NOMO-1 treated with dmso at 0.1 percent for 144 hours (cell line): Measurements from ENCODE around the gene LRP3.

Experiments used
- DNase-seq: peaks from one replicate; lab custom pipeline; 2025; ENCODE audit not compliant: unreplicated experiment; lab: John Stamatoyannopoulos, UW

LRP3 gene

DNA sequence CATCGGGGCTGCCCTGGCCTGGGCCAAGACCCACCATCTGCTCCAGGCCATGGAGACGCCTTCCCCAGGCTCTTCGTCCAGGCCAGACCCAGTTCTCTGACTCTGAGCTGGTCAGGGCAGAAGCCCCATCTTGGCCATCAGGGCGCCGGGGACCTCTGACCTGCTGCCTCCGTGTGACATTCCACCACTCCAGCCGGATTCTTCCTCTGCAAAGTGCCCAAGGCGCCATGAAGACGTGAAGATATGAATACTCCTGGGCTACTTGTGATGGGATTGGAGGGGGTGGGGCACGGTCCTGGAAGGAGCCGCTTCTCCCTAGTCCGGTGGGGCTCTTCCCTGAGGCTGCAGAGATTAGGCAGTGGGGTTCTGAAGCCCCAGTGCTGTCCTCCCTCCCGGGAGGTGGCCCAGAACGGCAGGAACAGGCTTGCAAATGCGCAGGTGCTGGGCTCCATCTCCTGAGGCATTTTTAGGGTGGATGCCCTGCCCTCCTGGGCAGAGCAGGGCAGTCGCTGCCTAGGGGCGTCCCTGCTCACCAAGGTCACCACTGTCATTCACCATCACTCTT is 57.5 kb downstream of the LRP3 start:
- DNase-seq = no peak

DNA sequence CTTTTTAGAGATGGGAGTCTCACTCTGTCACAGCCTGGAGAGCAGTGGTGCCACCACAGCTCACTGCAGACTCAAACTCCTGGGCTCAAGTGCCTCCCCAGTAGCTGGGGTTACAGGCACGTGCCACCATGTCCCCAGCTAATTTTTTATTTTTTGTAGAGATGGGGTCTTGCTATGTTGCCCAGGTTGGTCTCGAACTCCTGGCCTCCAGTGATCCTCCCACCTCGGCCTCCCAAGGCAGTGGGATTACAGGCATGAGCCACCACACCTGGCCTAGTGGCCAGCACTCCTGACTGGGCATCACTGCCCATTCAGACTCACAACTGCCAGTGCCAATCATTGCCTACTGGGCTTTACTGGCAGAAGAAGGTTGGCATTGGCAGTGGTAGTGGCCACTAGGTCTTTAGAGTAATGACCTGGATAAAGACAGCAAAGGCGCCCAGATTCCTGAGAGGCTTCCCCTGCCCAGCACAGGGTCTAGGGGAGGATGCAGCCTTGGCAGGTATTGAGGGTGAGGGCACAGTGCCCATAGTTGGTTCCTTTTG is 58.4 kb downstream of the LRP3 start:
- no peak for DNase-seq

DNA sequence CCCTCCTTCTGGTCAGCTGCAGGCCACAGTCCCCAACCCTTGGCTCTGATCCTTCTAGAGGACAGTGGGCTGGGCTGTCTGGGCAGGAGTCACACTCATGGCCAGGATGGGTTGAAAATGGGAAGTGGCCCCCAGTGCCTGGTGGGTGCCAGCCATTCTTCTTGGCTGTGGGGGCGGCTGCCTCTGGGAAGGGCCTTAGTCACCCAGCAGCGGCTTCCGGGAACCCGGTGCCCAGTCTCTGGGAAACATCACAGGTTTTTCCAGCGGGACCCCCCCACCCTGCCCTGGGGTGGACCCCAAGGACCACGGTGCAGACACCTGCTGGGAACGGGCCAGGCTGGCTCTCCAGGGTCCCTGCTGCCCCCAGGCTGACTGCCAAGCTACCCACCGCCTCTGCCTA is 58.8 kb downstream of the LRP3 start:
- DNase-seq = no peak

- peak; percentile 74 for DNase-seq
These were observed 60.2 kb downstream of the LRP3 start for GRCh38 chr19:33254245-33254824.

DNA sequence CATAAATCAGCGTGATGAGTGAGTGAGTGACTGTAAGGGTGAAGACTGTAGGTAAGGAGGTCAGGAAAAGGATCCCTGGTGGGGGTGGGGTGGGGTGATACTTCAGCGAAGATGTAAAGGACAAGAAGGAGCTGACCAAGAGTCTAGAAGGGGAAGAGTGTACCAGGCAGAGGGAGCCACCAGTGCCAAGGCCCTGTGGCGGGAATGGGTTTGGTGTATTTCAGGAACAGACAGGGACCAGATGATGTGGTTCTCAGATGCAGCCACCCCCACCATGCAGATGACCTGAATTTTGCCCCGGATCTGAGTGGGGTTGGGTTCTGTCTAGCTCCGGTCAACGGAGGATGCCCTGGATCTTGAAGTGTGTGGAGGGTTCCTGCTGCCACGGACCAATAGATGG is 61.7 kb downstream of the LRP3 start:
- DNase-seq = no peak

DNA sequence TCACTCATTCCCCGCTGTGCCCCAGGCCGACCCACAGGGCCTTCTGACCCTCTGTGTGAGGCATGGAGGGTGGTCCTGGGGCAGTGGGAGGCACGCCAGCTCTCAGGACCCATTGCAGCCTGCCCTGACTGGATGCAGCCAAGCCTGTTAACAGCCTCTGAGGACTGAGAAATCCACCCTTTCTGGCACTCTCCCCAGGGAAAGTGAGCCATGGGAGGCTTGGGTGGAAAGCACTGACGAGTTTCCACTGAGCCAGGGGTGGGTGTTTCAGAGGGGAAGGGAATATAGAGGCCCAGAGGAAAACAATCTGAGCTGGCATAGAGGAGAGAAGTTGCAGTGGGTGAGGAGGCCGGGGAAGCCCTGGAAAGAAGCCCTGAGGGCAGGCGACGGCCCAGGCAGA is 62.1 kb downstream of the LRP3 start:
- no peak for DNase-seq

- no peak for DNase-seq
These were observed 63.7 kb downstream of the LRP3 start for GRCh38 chr19:33257828-33258227.
